OCI-LY3 (cell line): Measurements from ENCODE around the gene WDR43.
A peak's percentile ranks its signal among the peaks of the same experiment; 100 is the strongest.

Source experiments
- H2AFZ ChIP-seq: fragments of 200-600, 300-600 bp; shearing (Covaris generic); 2 replicates; pipeline ENCODE4 v1.6.0; 2014; ENCODE audit warnings: antibody characterized with exemption, low read depth, low read length
- H3K27ac ChIP-seq: fragments of 200-600, 300-600 bp; sonication (generic); 2 replicates; pipeline ENCODE4 v1.5.1; 2014; ENCODE audit warnings: mild to moderate bottlenecking, low read length, moderate library complexity, mixed read lengths
- H3K27me3 ChIP-seq: fragments of 200-600, 300-600 bp; sonication (generic); 2 replicates; pipeline ENCODE4 v1.6.1; 2014; ENCODE audit warnings: low read depth, low read length, mixed read lengths
- H3K36me3 ChIP-seq: fragments of 200-600, 300-600 bp; sonication (generic); replicated peaks from 2 replicates; pipeline ENCODE3; 2014; ENCODE audit warnings: low read depth, low read length, mixed read lengths
- H3K4me1 ChIP-seq: fragments of 300-600, 200-600 bp; sonication (generic); 2 replicates; pipeline ENCODE4 v1.6.1; 2014; ENCODE audit warnings: low read length, mixed read lengths
- H3K4me2 ChIP-seq: fragments of 200-600, 300-600 bp; sonication (generic); 2 replicates; pipeline ENCODE4 v1.6.1; 2014; ENCODE audit warnings: low read length, mixed read lengths
- H3K4me3 ChIP-seq: fragments of 300-600, 200-600 bp; sonication (generic); 2 replicates; pipeline ENCODE4 v1.5.1; 2014; ENCODE audit warnings: antibody characterized with exemption, mild to moderate bottlenecking, low read length, moderate library complexity
- H3K79me2 ChIP-seq: fragments of 300-600, 200-600 bp; shearing (Covaris generic); 2 replicates; pipeline ENCODE4 v1.6.1; 2014; ENCODE audit warnings: mild to moderate bottlenecking, low read length, mixed read lengths
- H3K9ac ChIP-seq: fragments of 300-600, 200-600 bp; shearing (Covaris generic); 2 replicates; pipeline ENCODE4 v1.6.0; 2014; ENCODE audit warnings: mild to moderate bottlenecking, low read length, moderate library complexity
- H3K9me3 ChIP-seq: fragments of 200-600, 300-600 bp; shearing (Covaris generic); 2 replicates; pipeline ENCODE4 v1.6.1; 2014; ENCODE audit warnings: low read length, mixed read lengths; ENCODE audit not compliant: insufficient read depth
- H4K20me1 ChIP-seq: fragments of 200-600, 300-600 bp; sonication (generic); 2 replicates; pipeline ENCODE4 v1.6.1; 2016; ENCODE audit warnings: low read length, mixed read lengths; ENCODE audit not compliant: insufficient read depth
- CTCF ChIP-seq: fragments of 200-600, 300-600 bp; sonication (generic); IDR thresholded peaks from 2 replicates; pipeline ENCODE4 v1.5.1; 2014; ENCODE audit warnings: antibody characterized with exemption, low read length, low read depth
- EZH2phosphoT487 ChIP-seq: fragments of 200-600 bp; shearing (Covaris generic); IDR thresholded peaks from 2 replicates; pipeline ENCODE4 v1.6.1; 2018; ENCODE audit warnings: antibody characterized with exemption, mixed run types, low read depth

Gene WDR43

GRCh38 chr2:28869494-28870145 is 24.8 kb upstream of the WDR43 start:
- Histone ChIP-seq H3K4me2 (peak overlapping the region; percentile 79), H3K4me1 (peaks cover 11% of the 10 kb centered on the region), H3K9ac (peak overlapping the region; percentile 74), H3K27ac (peak overlapping the region; percentile 47), H3K79me2 (peaks cover 49% of the 10 kb centered on the region), H2AFZ (peak overlapping the region; percentile 86; the same call in 1 of the 2 replicates), H3K27me3 (no peaks in the 10 kb centered on the region), H3K36me3 (peaks cover 6% of the 10 kb centered on the region), H4K20me1 (no peaks in the 10 kb centered on the region), H3K9me3 (no peaks in the 10 kb centered on the region), H3K4me3 (peak overlapping the region; percentile 90)
- no peak for TF ChIP-seq EZH2phosphoT487
- no peak for TF ChIP-seq CTCF

GRCh38 chr2:28870146-28870891 is 24.1 kb upstream of the WDR43 start, which contains the start of gene TRMT61B:
TRMT61B (minus strand) TSS chr2:28870309; CDS start chr2:28870277, 32 bp downstream.
- TF ChIP-seq CTCF, result no peak
- no peak for TF ChIP-seq EZH2phosphoT487
- H2AFZ ChIP-seq, result peak within 1 kb of the TSS; percentile 86

GRCh38 chr2:28871620-28872019 is 22.8 kb upstream of the WDR43 start:
- Histone ChIP-seq H3K9ac (no peak overlapping the region), H4K20me1 (no peaks in the 10 kb centered on the region), H3K4me3 (no peak overlapping the region), H3K79me2 (peaks cover 35% of the 10 kb centered on the region), H3K9me3 (no peaks in the 10 kb centered on the region), H3K36me3 (peaks cover 2% of the 10 kb centered on the region), H3K27ac (no peak overlapping the region), H3K27me3 (peaks cover 8% of the 10 kb centered on the region), H2AFZ (no peak overlapping the region), H3K4me2 (no peak overlapping the region), H3K4me1 (peaks cover 11% of the 10 kb centered on the region)
- TF ChIP-seq CTCF (no peak), EZH2phosphoT487 (no peak)

More at GRCh38 chr2:28870146-28870891, 24.1 kb upstream of the WDR43 start, which contains the start of gene TRMT61B:
- Histone ChIP-seq H3K36me3 (peaks cover 3% of the 10 kb centered on the region), H3K9ac (peak within 1 kb of the TSS; percentile 74), H3K27ac (peak within 1 kb of the TSS; percentile 51), H3K9me3 (no peaks in the 10 kb centered on the region), H4K20me1 (no peaks in the 10 kb centered on the region), H3K4me1 (peaks cover 11% of the 10 kb centered on the region), H3K79me2 (peaks cover 42% of the 10 kb centered on the region), H3K27me3 (peaks cover under 1% of the 10 kb centered on the region; the same call in 1 of the 2 replicates), H3K4me2 (peak within 1 kb of the TSS; percentile 79), H3K4me3 (peak within 1 kb of the TSS; percentile 90)

GRCh38 chr2:28880193-28880592 is 14.3 kb upstream of the WDR43 start:
- H4K20me1 ChIP-seq, result no peaks in the 10 kb centered on the region
- TF ChIP-seq EZH2phosphoT487 (no peak), CTCF (no peak)
- no peak overlapping the region for H3K9ac ChIP-seq

More at GRCh38 chr2:28880193-28880592, 14.3 kb upstream of the WDR43 start:
- Histone ChIP-seq H3K27me3 (peaks cover 20% of the 10 kb centered on the region), H3K4me2 (no peak overlapping the region), H3K4me3 (no peak overlapping the region), H3K36me3 (no peaks in the 10 kb centered on the region), H2AFZ (no peak overlapping the region), H3K4me1 (no peaks in the 10 kb centered on the region), H3K9me3 (no peaks in the 10 kb centered on the region), H3K27ac (no peak overlapping the region), H3K79me2 (no peaks in the 10 kb centered on the region)
